HG03442 (cell line): Measurements from ENCODE around the gene ARL5A.

Experiments used
- ATAC-seq: cut with Tn5 transposase; IDR thresholded peaks from one replicate; pipeline ENCODE4 v1.9.1; 2021; ENCODE audit warnings: mild to moderate bottlenecking, moderate library complexity; ENCODE audit not compliant: unreplicated experiment

ARL5A gene

DNA sequence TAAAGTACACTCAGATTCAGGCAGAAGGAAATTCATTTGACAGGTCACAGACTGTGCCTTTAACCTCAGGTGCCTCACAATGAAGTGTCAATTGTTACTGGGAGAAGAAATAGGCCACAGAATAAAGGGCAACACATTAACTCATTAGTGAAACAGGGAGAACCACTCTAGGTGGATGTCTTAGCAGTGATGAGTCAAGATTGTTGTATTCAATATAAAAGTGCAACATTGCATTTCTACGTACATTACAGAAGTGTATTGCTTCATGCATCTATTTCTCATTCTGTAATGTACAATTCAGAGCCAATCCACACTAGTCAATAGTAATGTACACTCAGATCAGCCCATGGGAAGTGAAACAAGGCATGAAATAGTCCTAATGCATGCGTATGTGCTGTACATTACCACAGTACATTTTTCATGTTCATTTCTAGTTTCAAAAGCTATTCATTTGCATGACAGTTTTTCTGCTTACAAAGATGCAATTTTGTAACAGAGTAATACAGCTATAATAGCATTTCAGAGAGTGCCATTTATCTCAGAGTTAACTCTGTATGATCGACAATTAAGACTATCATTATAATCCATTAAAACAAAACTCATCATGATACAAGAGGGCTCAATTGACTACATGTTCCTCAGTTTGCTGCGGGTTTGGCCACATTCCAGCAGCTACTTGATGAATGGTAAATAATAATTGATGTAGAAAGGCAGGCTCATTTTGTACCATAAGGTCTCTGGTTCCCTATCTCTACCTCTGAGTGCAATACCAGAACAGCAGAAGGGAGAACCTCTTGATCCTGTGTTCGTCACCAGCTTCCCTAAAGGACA, 12.2 kb upstream of the ARL5A start:
- ATAC-seq: peak; percentile 98

DNA sequence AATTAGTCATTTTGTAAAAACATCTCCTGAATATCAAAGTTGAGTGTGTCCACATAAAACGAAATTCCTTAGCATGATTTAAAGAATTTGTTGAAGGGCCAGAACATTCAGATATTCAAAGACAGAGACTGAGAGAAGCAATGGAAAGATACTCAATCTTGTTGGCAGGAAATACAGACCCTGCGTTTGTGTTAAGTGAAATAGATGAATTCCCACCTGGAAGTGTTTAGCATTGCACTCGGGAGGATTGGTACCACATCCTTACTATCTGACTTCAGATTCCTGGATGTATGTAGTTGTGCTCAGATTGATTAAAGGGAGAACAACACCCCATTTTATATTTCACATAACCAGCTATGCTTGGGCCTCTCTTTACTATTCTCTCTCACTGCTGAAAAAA, 9.7 kb upstream of the ARL5A start:
- ATAC-seq: no peak

DNA sequence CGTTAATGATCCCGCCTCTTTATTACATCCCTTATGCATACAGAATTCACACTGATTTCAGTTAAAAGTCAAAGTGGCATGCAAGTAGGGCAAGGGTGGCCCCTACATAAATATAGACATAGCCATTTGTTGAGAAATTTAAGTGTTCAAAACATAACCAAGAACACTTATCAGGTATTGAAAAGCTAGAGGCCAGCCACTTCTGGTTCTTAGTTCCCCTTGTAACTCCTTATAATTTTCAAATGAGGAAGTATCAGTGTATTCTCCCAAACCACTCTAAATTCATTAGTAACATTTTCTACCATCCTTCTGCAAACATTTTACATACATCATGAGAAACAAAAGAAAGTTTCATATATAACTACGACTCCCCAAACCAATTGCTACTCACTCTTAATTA, 5.8 kb upstream of the ARL5A start:
- ATAC-seq: peak; percentile 72

DNA sequence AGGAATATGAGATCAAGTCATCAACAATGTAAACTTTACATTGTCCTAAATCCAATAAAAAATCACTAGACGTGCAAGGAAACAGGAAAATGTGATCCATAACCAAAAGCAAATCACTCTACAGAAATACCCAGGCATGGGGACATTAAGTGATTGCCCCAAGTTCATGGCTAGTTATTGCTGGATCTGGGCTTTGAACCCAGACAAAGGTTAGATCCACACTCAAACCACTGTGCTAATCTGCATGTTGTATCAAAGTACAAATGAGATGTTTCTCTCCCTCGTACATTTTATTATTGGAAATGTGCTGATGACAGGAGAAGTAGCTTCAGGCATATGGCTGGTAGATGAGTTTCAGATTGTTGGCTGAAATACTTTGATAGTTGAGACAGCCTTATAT, 2.7 kb upstream of the ARL5A start:
- no peak for ATAC-seq

DNA sequence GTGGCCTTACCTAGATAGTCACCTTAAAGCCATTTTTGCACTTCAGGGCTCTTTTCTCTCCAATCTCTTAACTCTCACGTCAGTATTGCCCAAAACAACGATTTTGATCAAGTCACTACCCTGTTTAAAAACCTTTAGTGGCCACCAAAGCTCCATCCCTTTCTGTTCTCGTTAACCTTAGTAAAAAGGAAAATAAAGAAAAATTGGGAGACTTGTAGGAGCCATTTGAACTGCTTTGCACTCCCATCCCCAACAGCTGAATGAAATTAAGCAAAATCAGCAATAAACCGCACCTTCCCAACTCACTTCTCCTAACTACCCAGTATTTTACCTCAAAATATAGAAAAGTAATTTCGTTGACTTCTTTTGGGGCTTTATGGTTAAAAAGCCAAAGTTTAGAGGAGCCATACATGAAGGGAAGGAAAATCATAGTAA, 686 bp upstream of the ARL5A start:
- no peak for ATAC-seq

DNA sequence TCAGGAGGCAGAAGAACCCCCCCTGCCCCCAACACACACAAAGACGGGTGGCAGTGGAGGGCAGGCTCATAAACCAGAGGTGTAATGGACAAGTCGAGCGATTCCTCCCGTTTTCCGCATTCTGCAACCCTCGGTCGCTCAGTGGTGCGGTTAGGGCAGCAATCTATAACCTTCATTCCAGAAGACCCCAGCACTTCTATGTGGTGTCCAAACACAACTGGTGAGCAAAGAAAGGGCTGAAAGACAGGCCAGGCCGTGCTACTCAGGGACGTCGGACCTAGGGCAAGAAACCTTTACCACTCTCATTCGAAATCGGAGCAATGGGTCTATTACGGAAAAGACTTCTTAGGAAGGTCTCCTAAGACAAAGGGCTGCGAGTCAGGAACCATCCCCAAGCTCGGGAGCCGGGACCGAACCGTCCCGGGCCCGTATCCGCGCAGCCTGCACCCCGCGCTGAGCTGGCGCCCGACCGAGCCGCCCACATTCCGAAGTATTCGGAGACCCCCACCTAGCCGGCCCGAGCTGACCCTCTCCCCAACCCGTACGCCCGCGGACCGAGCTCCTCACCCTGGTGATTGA, 568 bp downstream of the ARL5A start:
- peak; percentile 17 for ATAC-seq

DNA sequence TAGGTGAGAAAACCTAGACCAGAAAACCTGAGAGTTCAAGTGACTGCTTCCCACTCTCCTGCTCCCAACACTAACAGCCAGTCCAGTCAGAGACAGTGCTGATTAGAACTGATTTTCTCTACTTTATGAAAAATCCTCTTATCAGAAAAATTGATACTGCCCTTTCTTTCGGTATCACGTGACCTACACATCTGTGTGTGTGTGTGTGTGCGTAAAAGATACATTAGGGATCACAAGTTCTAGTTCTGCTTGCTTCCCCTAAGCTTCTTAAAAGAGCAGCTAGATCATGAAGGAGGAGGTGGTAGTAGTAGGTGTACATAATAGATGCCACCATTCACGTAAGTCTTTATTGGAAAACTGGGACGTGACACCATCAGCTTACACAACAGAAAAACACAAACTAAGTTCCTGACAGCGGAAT, 1.5 kb downstream of the ARL5A start:
- ATAC-seq: no peak

DNA sequence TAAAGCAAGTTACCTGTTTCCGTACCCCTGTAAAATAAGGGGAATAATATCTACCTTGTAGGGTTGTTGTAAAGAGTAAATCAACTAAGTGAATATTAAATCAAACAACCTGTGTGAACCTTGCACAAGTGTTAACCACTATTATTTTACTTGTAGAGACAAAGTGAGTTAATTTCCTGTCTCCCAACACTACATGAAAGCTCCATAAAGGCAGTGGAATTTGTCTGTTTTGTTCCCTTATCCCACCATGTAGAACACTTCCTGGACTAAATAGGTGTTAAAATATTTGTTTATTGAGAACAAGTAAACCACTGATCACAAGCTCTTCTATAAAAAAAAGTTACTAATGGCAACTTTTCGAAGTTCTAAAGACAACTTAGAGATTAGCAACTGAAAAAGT, 3.3 kb downstream of the ARL5A start:
- no peak for ATAC-seq

DNA sequence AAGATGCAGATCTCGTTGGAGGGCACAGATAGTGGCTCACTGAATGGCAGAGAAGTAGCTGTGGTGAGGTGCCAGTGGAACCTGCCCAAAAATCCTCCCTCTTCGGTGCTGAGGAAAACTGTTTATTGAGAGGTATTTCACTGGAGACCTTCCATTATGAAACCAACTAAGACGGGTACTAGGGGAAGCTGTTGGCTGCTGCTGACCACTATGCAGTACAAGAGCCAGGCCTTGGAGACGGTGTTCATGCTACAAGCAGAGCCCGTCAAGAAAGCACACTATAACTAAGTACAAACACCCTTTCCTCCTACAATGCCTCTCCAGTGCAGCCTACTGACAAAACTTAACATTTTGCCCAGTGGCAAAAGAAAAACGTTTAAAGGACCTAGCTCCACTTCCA, 4.6 kb downstream of the ARL5A start:
- no peak for ATAC-seq

DNA sequence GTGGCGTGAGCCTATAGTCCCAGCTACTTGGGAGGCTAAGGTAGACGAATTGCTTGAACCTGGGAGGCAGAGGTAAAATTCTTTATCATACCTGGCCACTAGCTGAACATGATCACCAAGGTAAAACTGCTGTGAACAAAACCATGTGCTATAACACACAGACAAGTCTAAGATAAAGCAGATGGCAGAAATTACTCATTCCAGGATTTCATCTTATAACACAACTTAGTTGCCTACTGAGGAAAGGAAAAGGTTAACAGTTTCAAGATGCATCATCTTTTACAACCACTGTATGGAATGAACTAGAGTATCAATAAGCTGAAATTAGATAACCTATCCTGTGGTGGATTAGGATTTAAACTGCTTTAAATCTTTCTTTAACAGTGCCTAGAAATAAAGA, 8.3 kb downstream of the ARL5A start:
- peak; percentile 85 for ATAC-seq

DNA sequence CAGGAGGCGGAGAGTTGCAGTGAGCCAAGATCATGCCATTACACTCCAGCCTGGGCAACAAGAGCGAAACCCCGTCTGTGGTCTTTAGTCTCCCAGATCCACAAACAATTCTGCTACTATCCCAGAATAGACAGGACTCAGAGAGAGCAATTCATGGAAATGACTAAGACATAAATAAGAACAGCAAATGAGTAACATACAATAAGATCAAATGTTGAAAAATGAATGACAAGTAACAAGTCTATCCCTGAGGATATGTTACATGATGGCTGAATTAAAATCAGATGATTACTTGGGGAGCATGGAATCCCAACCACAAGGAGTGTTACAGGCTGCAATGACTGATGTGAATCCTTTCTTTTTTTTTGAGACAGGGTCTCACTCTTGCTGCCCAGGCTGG, 10.3 kb downstream of the ARL5A start:
- ATAC-seq: no peak

DNA sequence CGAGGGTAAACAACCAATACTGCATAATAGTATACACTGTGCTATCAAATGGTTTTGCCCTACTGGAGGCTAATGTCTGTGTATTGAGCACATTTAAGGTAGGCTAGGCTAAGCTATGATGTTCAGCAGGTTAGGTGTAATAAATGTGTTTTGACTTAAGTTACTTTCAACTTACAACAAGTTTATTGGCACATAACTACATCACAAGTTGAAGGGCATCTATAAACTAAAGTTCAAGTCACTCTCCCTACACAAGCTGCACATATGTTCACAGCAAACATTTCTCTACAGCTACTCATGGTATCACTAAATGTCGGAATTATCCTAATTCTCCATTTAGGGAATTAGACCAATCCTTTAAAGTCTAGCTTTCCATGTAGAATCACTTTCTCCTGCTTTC, 11.4 kb downstream of the ARL5A start:
- ATAC-seq: no peak

DNA sequence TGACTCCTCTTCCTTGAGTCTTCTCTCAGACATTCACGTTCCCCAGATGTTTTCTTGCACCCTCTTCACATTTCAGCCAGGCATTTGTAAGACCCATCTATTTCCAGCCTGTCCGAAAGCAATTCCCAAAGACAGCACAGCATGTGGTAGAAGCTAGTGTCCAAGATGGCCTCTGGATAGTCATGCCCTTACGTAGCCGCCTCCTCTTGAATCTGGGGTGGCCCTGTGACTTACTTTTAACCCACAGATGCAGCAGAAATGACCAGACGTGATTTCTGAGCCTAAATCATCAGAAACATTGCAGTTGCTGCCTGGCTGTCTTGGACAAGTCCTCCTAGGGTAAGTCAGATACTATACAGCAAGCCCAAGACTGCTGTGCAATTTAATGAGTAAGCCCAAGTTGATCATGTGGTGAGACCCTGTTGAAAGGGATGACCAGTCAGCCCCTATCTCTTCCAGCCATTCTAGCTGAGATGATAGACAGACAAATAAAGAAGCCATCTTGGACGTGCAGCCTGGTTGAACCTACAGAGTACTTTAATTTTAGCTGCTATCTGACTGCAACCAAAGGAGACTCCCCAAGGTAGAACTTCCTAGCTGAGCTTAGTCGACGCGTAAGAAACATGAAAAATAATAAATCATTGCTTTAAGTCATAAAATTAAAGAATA, 12.3 kb downstream of the ARL5A start:
- ATAC-seq: no peak

DNA sequence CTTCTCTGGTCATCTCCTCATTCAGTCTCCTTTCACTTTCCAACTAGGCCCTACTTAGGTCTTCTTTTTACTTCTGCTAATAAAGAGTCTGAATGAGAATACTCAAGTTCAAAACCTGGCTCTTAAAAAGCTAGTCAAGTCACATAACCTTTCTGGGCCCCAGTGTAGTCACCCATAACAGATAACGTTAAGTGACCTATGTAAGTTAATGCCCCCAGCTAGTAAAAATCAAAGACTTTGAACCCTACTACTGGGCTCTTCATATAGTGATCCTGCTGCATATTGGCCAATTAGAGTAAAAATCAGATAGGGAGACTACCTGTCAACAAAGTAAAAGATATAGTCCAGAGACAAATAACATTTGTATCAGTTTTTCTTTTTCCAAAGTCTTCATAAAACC, 17.7 kb downstream of the ARL5A start:
- no peak for ATAC-seq

DNA sequence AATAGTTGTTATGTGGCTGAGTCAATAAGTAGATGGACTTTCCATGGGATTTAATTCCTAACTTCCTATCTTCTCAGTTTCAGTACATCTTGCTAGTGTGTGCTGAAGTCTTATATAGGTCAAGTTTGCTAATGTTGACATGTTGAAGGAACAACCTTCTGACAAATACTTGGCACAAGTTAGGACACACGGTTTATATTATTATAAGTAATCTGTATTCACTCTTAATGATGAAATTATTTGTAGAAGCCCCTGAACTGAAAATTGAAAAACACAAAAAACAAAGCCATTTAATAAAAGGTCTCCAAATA, 19.2 kb downstream of the ARL5A start:
- no peak for ATAC-seq

DNA sequence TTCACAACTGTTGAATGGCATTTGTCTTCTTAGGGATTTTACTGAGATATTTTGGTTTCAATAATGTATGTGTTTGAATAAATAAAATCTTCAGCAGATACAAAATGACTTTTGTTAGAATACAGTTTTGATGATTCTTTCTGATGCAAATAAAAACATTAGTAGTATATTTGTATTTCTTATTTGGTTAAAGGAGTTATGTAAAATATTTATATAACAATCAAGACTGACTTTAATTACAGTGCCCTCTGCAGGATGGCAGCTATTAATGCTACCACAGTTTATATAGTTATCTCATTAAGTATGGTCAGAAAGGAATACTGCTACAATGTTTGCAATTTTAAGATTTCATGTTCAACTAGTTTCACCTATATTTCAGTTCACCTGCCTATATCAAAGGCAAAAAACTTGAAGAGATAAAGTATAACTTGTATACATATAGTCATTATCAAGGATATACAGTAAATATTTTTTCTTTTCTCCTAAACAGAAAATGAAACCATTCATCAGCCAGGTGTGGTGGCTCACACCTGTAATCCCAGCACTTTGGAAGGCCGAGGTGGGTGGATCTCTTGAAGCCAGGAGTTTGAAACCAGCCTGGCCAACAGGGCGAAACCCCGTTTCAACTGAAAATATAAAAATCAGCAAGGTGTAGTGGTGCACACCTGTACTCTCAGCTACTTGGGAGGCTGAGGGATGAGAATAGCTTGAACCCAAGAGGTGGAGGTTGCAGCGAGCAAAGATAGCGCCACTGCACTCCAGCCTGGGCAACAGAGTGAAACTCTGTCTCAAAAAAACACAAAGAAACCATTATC, 19.8 kb downstream of the ARL5A start:
- no peak for ATAC-seq

DNA sequence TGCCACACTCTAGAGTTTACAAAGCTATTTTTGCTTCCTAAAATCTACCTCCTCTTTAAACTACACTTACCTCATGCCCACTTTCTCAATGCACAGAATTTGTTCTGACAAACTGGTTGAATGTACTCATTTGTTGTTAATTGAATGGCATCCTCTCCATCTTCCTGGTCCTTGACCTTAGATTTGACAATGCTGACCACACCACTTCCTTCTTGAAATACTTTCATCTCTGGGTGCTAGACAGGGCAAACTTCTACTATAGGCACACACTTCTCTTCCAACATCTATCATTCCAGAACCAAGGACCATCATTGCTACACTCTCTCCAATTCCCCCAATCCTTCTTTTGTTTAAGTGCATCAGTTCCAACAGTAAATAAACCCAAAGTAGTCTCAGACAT, 22.3 kb downstream of the ARL5A start:
- ATAC-seq: no peak

DNA sequence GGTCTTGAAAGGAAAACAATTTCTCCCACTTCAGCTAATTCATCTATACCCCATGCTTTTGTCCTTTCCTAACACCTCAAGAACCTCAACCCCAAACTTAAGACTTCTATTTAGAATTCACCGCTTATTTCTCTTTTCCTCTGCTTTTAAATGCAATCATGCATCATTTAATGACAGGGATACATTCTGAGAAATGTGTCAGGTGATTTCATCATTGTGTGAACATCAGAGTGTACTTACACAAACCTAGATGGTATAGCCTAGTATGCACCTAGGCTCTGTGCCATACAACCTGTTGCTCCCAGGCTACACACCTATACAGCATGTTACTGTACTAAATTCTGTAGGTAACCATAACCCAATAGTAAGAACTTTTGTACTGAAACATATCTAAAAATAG, 22.9 kb downstream of the ARL5A start:
- ATAC-seq: no peak

DNA sequence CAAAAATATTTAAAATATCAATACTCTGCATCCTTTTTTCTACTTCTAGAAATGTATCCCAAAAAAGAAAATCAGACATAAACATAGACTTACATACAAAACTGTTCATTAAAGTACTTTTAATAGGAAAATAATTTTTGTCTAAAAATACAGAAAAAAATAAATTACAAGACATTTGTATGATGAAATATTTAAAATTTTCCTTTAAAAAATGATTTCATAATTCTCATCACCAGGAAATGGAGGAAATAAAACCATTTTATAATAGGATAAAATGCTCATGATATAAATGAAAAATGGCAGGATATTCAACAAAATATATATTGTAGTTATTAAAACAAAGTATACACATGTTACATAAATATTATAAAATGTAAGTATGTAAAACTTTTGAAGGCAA, 24.4 kb downstream of the ARL5A start:
- no peak for ATAC-seq

DNA sequence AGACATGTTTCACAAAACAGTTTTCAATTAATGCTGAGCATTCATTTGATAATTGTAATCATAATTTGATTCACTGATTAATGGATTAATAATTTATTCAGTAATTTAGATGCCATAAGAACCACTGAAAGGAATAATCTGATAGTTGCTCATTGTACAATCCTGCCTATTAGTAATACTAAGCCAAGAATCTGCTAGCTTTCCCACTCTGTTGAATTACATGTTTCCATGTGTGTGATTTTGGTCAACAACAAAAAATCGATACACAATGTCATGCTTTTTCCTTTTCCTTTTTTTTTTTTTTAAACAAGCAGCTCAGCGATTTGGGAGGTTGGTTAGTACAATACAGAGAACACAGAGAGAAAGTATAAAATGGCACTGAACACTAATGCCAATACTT, 25.9 kb downstream of the ARL5A start:
- no peak for ATAC-seq

DNA sequence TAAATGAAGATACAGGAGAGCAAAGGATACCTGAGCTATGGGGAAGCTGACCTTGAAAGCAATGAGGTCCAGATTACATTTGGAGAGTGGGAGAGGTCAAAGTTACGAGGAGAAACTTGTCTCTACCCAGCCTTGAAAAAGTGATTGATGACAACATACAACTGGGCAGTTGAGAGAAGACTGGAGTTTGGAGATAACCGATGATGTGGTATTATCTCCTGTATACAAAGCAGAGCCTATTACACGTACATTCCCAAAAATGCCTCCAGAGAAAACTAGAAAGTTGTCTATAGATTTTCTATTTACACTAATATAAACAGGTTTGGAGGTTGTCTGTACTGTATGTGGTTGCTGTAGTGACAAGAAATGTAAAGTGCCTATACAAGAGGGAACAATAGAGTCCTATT, 28.3 kb downstream of the ARL5A start:
- ATAC-seq: no peak

DNA sequence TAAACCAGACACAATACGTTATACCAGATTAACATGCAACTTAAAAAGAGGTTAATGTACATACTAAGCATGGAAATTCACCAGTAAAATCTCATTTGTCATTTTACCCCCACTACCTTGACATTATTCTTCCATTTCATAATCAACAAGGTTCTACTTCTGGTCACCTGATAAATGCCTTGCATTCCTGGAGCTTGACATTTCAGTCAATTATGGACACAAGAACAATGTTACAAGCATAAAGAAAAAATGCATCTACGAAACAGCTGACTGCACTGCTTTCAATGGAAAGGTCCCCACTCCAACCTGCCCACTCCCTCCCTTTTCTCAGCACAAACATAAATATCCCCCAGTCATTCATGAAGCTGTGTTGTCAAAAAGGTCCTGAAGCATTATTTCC, 31.4 kb downstream of the ARL5A start:
- ATAC-seq: no peak
